Measurements from ENCODE around the gene MFAP5. TPM values are rescaled to one million over a fixed set of nuclear protein-coding genes. Genes with fewer than 3 reads are reported as not detected.

Gene MFAP5
- total RNA-seq, 3 donors from 2014 or later (not counting 1 experiment from before 2014, with no cell fraction given): not detected

GRCh38 chr12:8698132-8698851, 35.7 kb upstream of the MFAP5 start:
- peak overlapping the region; percentile 80 for H3K4me3 Mint-ChIP-seq
- WGBS (ENCODE audit: insufficient coverage): under 1% methylated on average over 85 of the region's 85 CpGs
- no peak for TF ChIP-seq CTCF (IDR thresholded peaks at IDR 0.05)
- no peaks in the 10 kb centered on the region for H3K27me3 ChIP-seq (ENCODE audit: control insufficient read depth, insufficient read depth, low read length)
- H3K27ac ChIP-seq (ENCODE audit: low read length): peak overlapping the region; percentile 86
- peak; percentile 39 to 74 for DNase-seq
- H3K36me3 ChIP-seq (ENCODE audit: control insufficient read depth, insufficient read depth, low read length): no peaks in the 10 kb centered on the region
- H3K4me3 ChIP-seq (ENCODE audit: low read length): peak overlapping the region; percentile 98
- H3K4me1 Mint-ChIP-seq: peaks cover 28% of the 10 kb centered on the region in 2 donors
- ATAC-seq: peak; percentile 45 to 57 (median 46)
- no peaks in the 10 kb centered on the region for H3K36me3 Mint-ChIP-seq
- no peaks in the 10 kb centered on the region for H3K9me3 ChIP-seq (ENCODE audit: control insufficient read depth, insufficient read depth, low read length)
- H3K9me3 Mint-ChIP-seq: no peaks in the 10 kb centered on the region
- intact Hi-C loops (cut with micrococcal nuclease): no loop called here
- peaks cover 7% of the 10 kb centered on the region for H3K4me1 ChIP-seq (ENCODE audit: control insufficient read depth, insufficient read depth, low read length)
- H3K27ac Mint-ChIP-seq: peak overlapping the region; percentile 50 to 92
- no peaks in the 10 kb centered on the region for H3K27me3 Mint-ChIP-seq (ENCODE audit: low read depth in 2 of 2)

GRCh38 chr12:8697476-8698131, 35.0 kb upstream of the MFAP5 start, which contains the start of gene RIMKLB:
RIMKLB (plus strand) TSS chr12:8697991; CDS start chr12:8713867, 15,876 bp downstream.
- Histone ChIP-seq H3K9me3 (ENCODE audit: control insufficient read depth, insufficient read depth, low read length) (no peaks in the 10 kb centered on the region), H3K27me3 (ENCODE audit: control insufficient read depth, insufficient read depth, low read length) (no peaks in the 10 kb centered on the region), H3K4me3 (ENCODE audit: low read length) (peak within 1 kb of the TSS; percentile 98), H3K4me1 (ENCODE audit: control insufficient read depth, insufficient read depth, low read length) (peaks cover 7% of the 10 kb centered on the region), H3K27ac (ENCODE audit: low read length) (peak within 1 kb of the TSS; percentile 86), H3K36me3 (ENCODE audit: control insufficient read depth, insufficient read depth, low read length) (no peaks in the 10 kb centered on the region)
- ATAC-seq (peak; percentile 88 to 94 (median 88)), DNase-seq (peak; percentile 67 to 89)
- Mint-ChIP-seq H3K27ac (peak within 1 kb of the TSS; percentile 72 to 92), H3K4me3 (peak within 1 kb of the TSS; percentile 80), H3K36me3 (no peaks in the 10 kb centered on the region), H3K9me3 (no peaks in the 10 kb centered on the region), H3K27me3 (ENCODE audit: low read depth in 2 of 2) (no peaks in the 10 kb centered on the region), H3K4me1 (peaks cover 28% of the 10 kb centered on the region in 2 donors)
- intact Hi-C loops (cut with micrococcal nuclease): no loop called here
- under 1% methylated on average over 84 of the region's 88 CpGs for WGBS (ENCODE audit: insufficient coverage)
- TF ChIP-seq CTCF (IDR thresholded peaks at IDR 0.05): no peak

- H3K9me3 Mint-ChIP-seq: no peaks in the 10 kb centered on the region
- intact Hi-C loops (cut with micrococcal nuclease): no loop called here
- H3K4me1 Mint-ChIP-seq: peaks cover 28% of the 10 kb centered on the region in 2 donors
- DNase-seq (peak in 1 of 2 donors; percentile 64), ATAC-seq (peak; percentile 3 to 12 (median 7))
- H3K27ac ChIP-seq (ENCODE audit: low read length): peak overlapping the region; percentile 76
- peak overlapping the region; percentile 72 to 92 for H3K27ac Mint-ChIP-seq
- H3K36me3 Mint-ChIP-seq: no peaks in the 10 kb centered on the region
- H3K27me3 ChIP-seq (ENCODE audit: control insufficient read depth, insufficient read depth, low read length): no peaks in the 10 kb centered on the region
- H3K36me3 ChIP-seq (ENCODE audit: control insufficient read depth, insufficient read depth, low read length): no peaks in the 10 kb centered on the region
- 0% methylated on average over 21 of the region's 21 CpGs for WGBS (ENCODE audit: insufficient coverage)
- H3K4me3 Mint-ChIP-seq: peak overlapping the region; percentile 80
- no peak for TF ChIP-seq CTCF (IDR thresholded peaks at IDR 0.05)
- peaks cover 7% of the 10 kb centered on the region for H3K4me1 ChIP-seq (ENCODE audit: control insufficient read depth, insufficient read depth, low read length)
- H3K4me3 ChIP-seq (ENCODE audit: low read length): peak overlapping the region; percentile 80
- H3K9me3 ChIP-seq (ENCODE audit: control insufficient read depth, insufficient read depth, low read length): no peaks in the 10 kb centered on the region
- H3K27me3 Mint-ChIP-seq (ENCODE audit: low read depth in 2 of 2): no peaks in the 10 kb centered on the region
These were observed 34.5 kb upstream of the MFAP5 start for GRCh38 chr12:8697120-8697475.
